Pancreas (tissue), 10 donors: ENCODE measurements around the gene SLC12A7. TPM values are rescaled to one million over a fixed set of nuclear protein-coding genes. Genes with fewer than 3 reads are reported as not detected.
A peak's percentile ranks its signal among the peaks of the same experiment; 100 is the strongest.

ENCODE experiments used
- ATAC-seq, 4 donors: fragments of 200-7000 bp; cut with Tn5 transposase; one replicate each; pipeline versions ENCODE4 v1.8.0 to v1.9.1; 2020; ENCODE audit warnings: mild to moderate bottlenecking in 4 of 4, moderate library complexity in 4 of 4
- DNase-seq, 6 donors: peaks; one replicate each; pipeline ENCODE4 v3.0.0-alpha.2; 2020
- FAIRE-seq: peaks from 2 replicates; lab custom pipeline; 2012; peaks lifted over from hg19 to GRCh38; lab: Jason Lieb, UNC
- H3K27ac ChIP-seq, 4 donors: fragments of 200-600 bp; sonication (generic); 1 replicate in 3 of 4; 2 replicates in 1 of 4; pipeline versions ENCODE4 v1.5.0 to v1.8.0; 2020
- H3K27me3 ChIP-seq, 4 donors: fragments of 200-600 bp; one replicate each; pipeline ENCODE4 v1.8.0; 2021
- H3K36me3 ChIP-seq, 3 donors: fragments of 200-600 bp; sonication (generic) in 1 of 3; one replicate each; pipeline versions ENCODE4 v1.5.0 to v1.8.0; 2020 to 2021
- H3K4me1 ChIP-seq, 3 donors: fragments of 200-600 bp; one replicate each; pipeline ENCODE4 v1.8.0; 2021
- H3K4me3 ChIP-seq, 4 donors: fragments of 200-600 bp; sonication (generic) in 2 of 4; one replicate each; pipeline versions ENCODE4 v1.5.0 to v1.8.0; 2020 to 2021
- H3K9me3 ChIP-seq, 4 donors: fragments of 200-600 bp; one replicate each; pipeline ENCODE4 v1.8.0; 2021
- CTCF ChIP-seq, 4 donors: fragments of 200-600 bp; sonication (generic) in 3 of 4; IDR thresholded peaks; one replicate each; pipeline versions ENCODE4 v1.5.0 to v1.8.0; 2021; ENCODE audit warnings: antibody characterized with exemption in 4 of 4
- WGBS, 2 donors: extraction: QIAGEN DNeasy Blood & Tissue Kit; methylation state at CpG; one replicate each; pipeline ENCODE4 v1.1.7; 2013; 5-methylcytosine and 5-hydroxymethylcytosine counted together
- intact Hi-C, 3 donors: fragments of 100-400 bp; cut with DNase I; formaldehyde crosslinking; loops; one replicate each; pipeline versions ENCODE4 v1.11.1 to v1.14.2; 2022
- polyA plus RNA-seq, 2 donors: library from polyadenylated mRNA; stranded (reverse); fragments of 200-250 nt; gene quantifications; one replicate each; pipeline ENCODE4 v1.2.3, GENCODE V29; 2013
- total RNA-seq, 6 donors: library from RNA; stranded (reverse); fragmentation: NEBNext Ultra II Directional in 4 of 6; extraction: Animal tissue kit (Norgen Biotek cat#: 25700) in 4 of 6; gene quantifications; one replicate each; pipeline versions ENCODE4 v1.2.1 to v1.2.4, GENCODE V29; 2021 to 2023
- donor health status: healthy with polysubstance abuse.
- donor health status: DM: no; HTN: no; CAD: no; lungs with moderate emphysema.
- donor health status: DM: no; HTN: no; CAD: no.
- donor health status: control.
- donor health status: control.
- donor health status: Bipolar disorder and iron deficiency.
- donor health status: DM: yes; HTN: yes; CAD: no.
- donor health status: DM: no; HTN: no; CAD: no.
- donor health status: DM: no; HTN: no; CAD: no.
- donor health status: DM: yes; HTN: yes; CAD: no.

SLC12A7 gene
- total and polyA plus RNA-seq, 8 donors = 17.4 to 56.5 (median 35.8) TPM

DNA sequence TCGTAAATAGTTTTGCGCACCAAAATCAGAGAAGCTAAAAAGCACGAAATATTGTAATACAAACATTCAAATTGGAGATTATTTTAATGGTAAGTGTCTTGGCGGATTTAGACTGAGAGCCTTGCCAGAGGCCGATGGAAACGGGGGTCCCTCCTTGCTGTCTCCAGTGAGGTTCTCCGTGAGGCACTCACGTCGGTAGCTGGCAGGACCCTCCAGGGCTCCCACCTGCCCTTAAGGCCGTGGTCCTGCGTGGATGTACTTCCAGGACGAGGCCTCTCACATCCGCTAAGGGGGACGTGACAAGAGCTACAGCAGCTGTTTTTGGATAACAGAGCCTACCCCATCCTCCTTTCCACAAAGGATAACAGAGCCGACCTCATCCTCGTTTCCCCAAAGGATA lies 95.4 kb downstream of the SLC12A7 start:
- peak in 2 of 6 donors; percentile 4 to 30 for DNase-seq
- Histone ChIP-seq H3K4me3 (no peak overlapping the region), H3K36me3 (no peaks in the 10 kb centered on the region), H3K27me3 (no peaks in the 10 kb centered on the region), H3K27ac (no peak overlapping the region), H3K4me1 (no peaks in the 10 kb centered on the region), H3K9me3 (no peaks in the 10 kb centered on the region)
- intact Hi-C loops = no loop called here
- no peak for ATAC-seq
- no peak for TF ChIP-seq CTCF (IDR thresholded peaks at IDR 0.05)
- no peak for FAIRE-seq
- WGBS, 2 donors = 71 to 77% methylated on average over 16 of the region's 16 CpGs

- Histone ChIP-seq H3K4me3 (no peak overlapping the region), H3K27ac (no peak overlapping the region), H3K27me3 (no peaks in the 10 kb centered on the region), H3K36me3 (no peaks in the 10 kb centered on the region), H3K4me1 (peaks cover 0 to under 1% (median under 1%) of the 10 kb centered on the region in 3 donors), H3K9me3 (no peaks in the 10 kb centered on the region)
- ATAC-seq = peak in 2 of 4 donors; percentile 25 to 69
- intact Hi-C loops = no loop called here
- TF ChIP-seq CTCF (IDR thresholded peaks at IDR 0.05) = no peak
- DNase-seq = peak in 3 of 6 donors; percentile 51 to 69 (median 56)
- 75 to 79% methylated on average over 19 of the region's 19 CpGs for WGBS, 2 donors
- FAIRE-seq = no peak
These were observed 95.8 kb downstream of the SLC12A7 start for GRCh38 chr5:1016036-1016435.

DNA sequence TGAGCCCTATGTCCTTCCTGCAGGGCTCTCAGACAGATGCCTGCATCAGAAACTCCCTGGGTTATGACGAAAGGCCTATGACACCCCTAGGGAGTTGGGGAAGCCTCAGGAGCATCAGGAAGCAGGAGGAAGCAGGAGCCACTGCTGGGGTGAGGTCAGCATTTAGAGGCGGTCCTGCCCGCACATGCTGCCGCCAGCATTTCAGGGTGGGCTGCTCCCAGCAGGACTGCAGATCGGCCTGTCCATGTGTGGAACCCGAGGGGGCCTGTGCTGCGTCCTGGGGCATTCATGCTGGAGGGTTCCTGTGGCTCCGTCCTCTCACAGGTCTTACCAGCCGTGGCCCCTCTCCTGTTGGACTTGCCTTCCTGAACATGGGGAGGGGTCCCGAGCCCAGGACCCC lies 96.4 kb downstream of the SLC12A7 start:
- no peak for ATAC-seq
- intact Hi-C loops = no loop called here
- Histone ChIP-seq H3K9me3 (no peaks in the 10 kb centered on the region), H3K27ac (no peak overlapping the region), H3K4me3 (no peak overlapping the region), H3K4me1 (peaks cover 0 to 6% (median 6%) of the 10 kb centered on the region in 3 donors), H3K27me3 (no peaks in the 10 kb centered on the region), H3K36me3 (no peaks in the 10 kb centered on the region)
- peak in 1 of 6 donors; percentile 58 for DNase-seq
- 63 to 67% methylated on average over 10 of the region's 10 CpGs for WGBS, 2 donors
- no peak for TF ChIP-seq CTCF (IDR thresholded peaks at IDR 0.05)
- no peak for FAIRE-seq

GRCh38 chr5:1014781-1015221 lies 97.1 kb downstream of the SLC12A7 start:
- intact Hi-C loops = loop anchor here in 1 of 3 donors (5.0 kb wide), 2 partner anchors 82 to 128 kb away; no protein-coding TSS in a partner anchor
- Histone ChIP-seq H3K27me3 (no peaks in the 10 kb centered on the region), H3K4me3 (no peak overlapping the region), H3K9me3 (no peaks in the 10 kb centered on the region), H3K4me1 (peaks cover 4 to 9% (median 6%) of the 10 kb centered on the region in 3 donors), H3K36me3 (no peaks in the 10 kb centered on the region), H3K27ac (no peak overlapping the region)
- no peak for TF ChIP-seq CTCF (IDR thresholded peaks at IDR 0.05)
- ATAC-seq (no peak), DNase-seq (peak in 1 of 6 donors; percentile 44), FAIRE-seq (no peak)
- 43 to 58% methylated on average over 17 of the region's 17 CpGs for WGBS, 2 donors

GRCh38 chr5:1014346-1014745 lies 97.5 kb downstream of the SLC12A7 start:
- Histone ChIP-seq H3K27ac (no peak overlapping the region), H3K9me3 (no peaks in the 10 kb centered on the region), H3K27me3 (no peaks in the 10 kb centered on the region), H3K4me1 (peaks cover 4 to 14% (median 6%) of the 10 kb centered on the region in 3 donors), H3K4me3 (no peak overlapping the region), H3K36me3 (no peaks in the 10 kb centered on the region)
- WGBS, 2 donors = 74 to 84% methylated on average over 14 of the region's 14 CpGs
- ATAC-seq (no peak), DNase-seq (peak in 2 of 6 donors; percentile 14 to 49), FAIRE-seq (no peak)
- TF ChIP-seq CTCF (IDR thresholded peaks at IDR 0.05) = no peak
- intact Hi-C loops = loop anchor here in 1 of 3 donors (5.0 kb wide), 2 partner anchors 82 to 128 kb away; no protein-coding TSS in a partner anchor
